H1 (cell line): ENCODE measurements around the gene CDH22. TPM values are rescaled to one million over a fixed set of nuclear protein-coding genes. Genes with fewer than 3 reads are reported as not detected.

Experiments
- CBX8 ChIP-seq: fragments of 300-800, 300-1000 bp; sonication (generic); IDR thresholded peaks from 2 replicates; pipeline ENCODE4 v1.7.1; 2016; ENCODE audit warnings: low read depth, low read length, borderline replicate concordance
- RNF2 ChIP-seq: fragments of 200-900, 300-1000 bp; sonication (generic); IDR thresholded peaks from 2 replicates; pipeline ENCODE4 v1.7.1; 2016; ENCODE audit warnings: borderline replicate concordance, low read depth, mild to moderate bottlenecking, antibody characterized with exemption, low read length; ENCODE audit not compliant: poor library complexity, severe bottlenecking; ENCODE audit errors: missing control alignments
- RXRA ChIP-seq: IDR thresholded peaks from 2 replicates; pipeline ENCODE4 v1.6.1; 2011; ENCODE audit warnings: low read depth, mild to moderate bottlenecking, low read length, moderate library complexity; ENCODE audit not compliant: insufficient read depth
- SIN3A ChIP-seq, 2 experiments: IDR thresholded peaks in 1 of 2; conservative IDR thresholded peaks in 1 of 2; 2 replicates each; pipeline ENCODE4 v1.6.1; 2011 to 2012; ENCODE audit warnings: low read length in 2 of 2, improper control_type of control experiment in 1 of 2, low read depth in 1 of 2, mild to moderate bottlenecking in 1 of 2
- ZNF274 ChIP-seq: IDR thresholded peaks from 2 replicates; pipeline ENCODE4 v1.7.0; 2012; ENCODE audit warnings: low read length, borderline replicate concordance; ENCODE audit errors: extremely low read depth
- polyA plus RNA-seq, 7 experiments: library from polyadenylated mRNA; depleted of rRNA in 3 of 7; stranded (reverse) in 5 of 7; unstranded in 2 of 7; fragments of >200 nt in 5 of 7; fragments of 200-250 nt in 2 of 7; gene quantifications; 1 replicate in 5 of 7; 2 replicates in 1 of 7; 4 replicates in 1 of 7; pipeline versions ENCODE4 v1.2.1 to v1.2.3, GENCODE V29; 2011 to 2013; ENCODE audit warnings: missing spikeins in 2 of 7, mixed read lengths in 2 of 7
- total RNA-seq: library from RNA; stranded (reverse); fragmentation: NEBNext Ultra II Directional; extraction: Animal tissue kit (Norgen Biotek cat#: 25700); gene quantifications from 2 replicates; pipeline ENCODE4 v1.2.1, GENCODE V29; 2021
- TF ChIP-seq, protein P1 (sequence below): IDR thresholded peaks from 2 replicates; pipeline ENCODE4 v1.6.1; 2011; ENCODE audit warnings: low read depth, mild to moderate bottlenecking, low read length; ENCODE audit not compliant: insufficient read depth

The CDH22 gene
- total and polyA plus RNA-seq, 2 of the 8 experiments (the other 6 are each of a cell fraction or from before 2014, with no cell fraction given): 0.35 to 0.39 TPM

DNA sequence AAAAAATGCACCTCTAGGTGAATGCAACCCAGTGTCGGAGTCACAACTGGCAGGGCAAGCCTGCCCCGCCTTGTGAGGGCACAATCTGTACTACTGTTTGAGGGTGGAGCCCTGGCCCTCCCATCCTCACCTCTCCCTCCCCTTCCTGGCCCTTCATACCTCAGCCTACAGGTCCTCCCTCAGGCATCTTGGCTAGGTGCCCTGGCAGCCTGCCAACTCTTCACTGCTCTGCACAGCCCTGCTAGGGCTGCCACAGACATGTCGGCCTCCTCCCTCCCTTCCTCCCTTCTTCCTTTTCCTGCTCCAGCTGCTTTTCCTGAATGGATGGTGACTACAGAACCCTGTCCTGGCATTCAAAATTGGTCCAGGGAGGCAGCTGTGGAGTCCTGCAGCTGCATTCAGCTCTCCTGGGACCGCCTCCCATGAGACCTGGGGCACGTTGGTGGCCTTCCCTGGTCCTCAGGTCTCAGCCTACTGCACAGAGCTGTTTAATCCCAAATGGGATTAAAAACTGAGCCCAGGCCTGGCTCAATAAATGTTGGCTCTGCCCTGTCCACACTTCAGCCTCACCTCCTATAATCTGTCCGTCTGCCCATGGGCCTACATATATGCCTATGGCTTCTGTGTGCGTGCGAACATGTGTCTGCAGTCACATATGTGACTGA, 52.7 kb downstream of the CDH22 start (continued):
- TF ChIP-seq SIN3A (conservative IDR thresholded peaks at IDR 0.05 in 1 of 2, IDR thresholded peaks at IDR 0.05 in 1 of 2; ENCODE audit: low read depth in 1 of 2, low read length in 2 of 2): no peak
- TF ChIP-seq CBX8: no peak
- TF ChIP-seq, protein P1, sequence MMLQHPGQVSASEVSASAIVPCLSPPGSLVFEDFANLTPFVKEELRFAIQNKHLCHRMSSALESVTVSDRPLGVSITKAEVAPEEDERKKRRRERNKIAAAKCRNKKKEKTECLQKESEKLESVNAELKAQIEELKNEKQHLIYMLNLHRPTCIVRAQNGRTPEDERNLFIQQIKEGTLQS: no peak
- TF ChIP-seq RNF2: no peak
- TF ChIP-seq RXRA: no peak
- no peak for TF ChIP-seq ZNF274
